Right atrium auricular region (tissue), 2 donors: ENCODE measurements around the gene DYNC1LI1. TPM values are rescaled to one million over a fixed set of nuclear protein-coding genes. Genes with fewer than 3 reads are reported as not detected.
"Not testable (repeated sequence)": the region's sequence is repeated elsewhere in the genome, so short reads cannot be mapped to it uniquely, and the experiment has no call there.

Source experiments
- DNase-seq: peaks from one replicate; pipeline ENCODE4 v3.0.0-alpha.2; 2019; ENCODE audit warnings: low spot score
- H3K27ac ChIP-seq, 2 donors: fragments of 200-600 bp; sonication (generic); 1 replicate in 1 of 2; 2 replicates in 1 of 2; pipeline ENCODE4 v1.5.1; 2016 to 2019
- H3K27me3 ChIP-seq, 2 donors: fragments of 200-600 bp; sonication (generic); one replicate each; pipeline versions ENCODE4 v1.5.1 to v1.6.0; 2017 to 2019
- H3K36me3 ChIP-seq: fragments of 200-600 bp; sonication (generic); one replicate; pipeline ENCODE4 v1.5.1; 2016
- H3K4me1 ChIP-seq, 2 donors: fragments of 200-600 bp; sonication (generic); one replicate each; pipeline versions ENCODE4 v1.5.1 to v1.6.0; 2017 to 2019
- H3K4me3 ChIP-seq, 2 donors: fragments of 200-600 bp; sonication (generic); 1 replicate in 1 of 2; 2 replicates in 1 of 2; pipeline ENCODE4 v1.5.1; 2017 to 2019; ENCODE audit warnings: mild to moderate bottlenecking in 1 of 2, moderate library complexity in 1 of 2
- H3K9me3 ChIP-seq, 2 donors: fragments of 200-600 bp; sonication (generic); one replicate each; pipeline ENCODE4 v1.5.1; 2019
- total RNA-seq, 2 donors: library from RNA; depleted of rRNA; stranded (reverse); fragments of >200 nt; gene quantifications; one replicate each; pipeline ENCODE4 v1.1.0, GENCODE V29; 2016
- TF ChIP-seq, protein P1 (sequence below), 2 donors: fragments of 200-600 bp; sonication (generic); IDR thresholded peaks; one replicate each; pipeline ENCODE4 v1.5.1; 2019; ENCODE audit warnings: antibody characterized with exemption in 2 of 2

DYNC1LI1 gene
- total RNA-seq, 2 donors from 2014 or later: 36.6 to 39.7 TPM

GRCh38 chr3:32584660-32585059 lies 14.0 kb upstream of the DYNC1LI1 start:
- no peaks in the 10 kb centered on the region for H3K9me3 ChIP-seq
- no peaks in the 10 kb centered on the region for H3K27me3 ChIP-seq
- DNase-seq: no peak
- H3K4me3 ChIP-seq: no peak overlapping the region
- TF ChIP-seq, protein P1, sequence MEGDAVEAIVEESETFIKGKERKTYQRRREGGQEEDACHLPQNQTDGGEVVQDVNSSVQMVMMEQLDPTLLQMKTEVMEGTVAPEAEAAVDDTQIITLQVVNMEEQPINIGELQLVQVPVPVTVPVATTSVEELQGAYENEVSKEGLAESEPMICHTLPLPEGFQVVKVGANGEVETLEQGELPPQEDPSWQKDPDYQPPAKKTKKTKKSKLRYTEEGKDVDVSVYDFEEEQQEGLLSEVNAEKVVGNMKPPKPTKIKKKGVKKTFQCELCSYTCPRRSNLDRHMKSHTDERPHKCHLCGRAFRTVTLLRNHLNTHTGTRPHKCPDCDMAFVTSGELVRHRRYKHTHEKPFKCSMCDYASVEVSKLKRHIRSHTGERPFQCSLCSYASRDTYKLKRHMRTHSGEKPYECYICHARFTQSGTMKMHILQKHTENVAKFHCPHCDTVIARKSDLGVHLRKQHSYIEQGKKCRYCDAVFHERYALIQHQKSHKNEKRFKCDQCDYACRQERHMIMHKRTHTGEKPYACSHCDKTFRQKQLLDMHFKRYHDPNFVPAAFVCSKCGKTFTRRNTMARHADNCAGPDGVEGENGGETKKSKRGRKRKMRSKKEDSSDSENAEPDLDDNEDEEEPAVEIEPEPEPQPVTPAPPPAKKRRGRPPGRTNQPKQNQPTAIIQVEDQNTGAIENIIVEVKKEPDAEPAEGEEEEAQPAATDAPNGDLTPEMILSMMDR (IDR thresholded peaks at IDR 0.05): no peak
- H3K4me1 ChIP-seq: peaks cover 0 to 11% of the 10 kb centered on the region in 2 donors
- no peaks in the 10 kb centered on the region for H3K36me3 ChIP-seq
- peak overlapping the region in 1 of 2 donors; percentile 49 for H3K27ac ChIP-seq

DNA sequence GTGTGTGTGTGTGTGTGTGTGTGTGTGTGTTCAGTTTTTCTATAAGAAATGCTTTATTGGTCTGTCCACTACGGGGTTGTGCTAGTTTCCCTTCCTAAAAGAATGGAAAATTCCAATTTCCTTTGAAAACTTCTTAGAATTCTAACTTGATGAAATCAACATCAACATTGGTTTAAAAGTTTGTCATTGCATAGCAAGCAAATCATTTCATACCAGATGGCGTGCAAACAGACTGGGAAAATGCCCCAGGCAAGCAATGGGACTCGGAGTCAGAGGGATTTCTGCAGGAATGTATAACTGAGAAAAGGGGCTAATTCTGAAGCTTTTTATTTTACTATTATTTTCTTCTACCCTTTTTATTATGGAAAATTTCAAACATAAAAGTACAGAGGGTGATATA lies 13.1 kb upstream of the DYNC1LI1 start:
- no peak overlapping the region for H3K27ac ChIP-seq
- H3K36me3 ChIP-seq: no peaks in the 10 kb centered on the region
- no peaks in the 10 kb centered on the region for H3K9me3 ChIP-seq
- H3K27me3 ChIP-seq: no peaks in the 10 kb centered on the region
- TF ChIP-seq, protein P1 (IDR thresholded peaks at IDR 0.05): no peak
- peaks cover 0 to 11% of the 10 kb centered on the region in 2 donors for H3K4me1 ChIP-seq
- DNase-seq: no peak
- no peak overlapping the region for H3K4me3 ChIP-seq

GRCh38 chr3:32578669-32579068 lies 8.0 kb upstream of the DYNC1LI1 start:
- H3K36me3 ChIP-seq, DNase-seq, H3K27me3 ChIP-seq, H3K4me3 ChIP-seq, H3K9me3 ChIP-seq: not testable (repeated sequence)
- Histone ChIP-seq H3K27ac (peak overlapping the region; percentile 61 to 81), H3K4me1 (peaks cover 0 to 30% of the 10 kb centered on the region in 2 donors)

GRCh38 chr3:32577581-32578556 lies 7.2 kb upstream of the DYNC1LI1 start:
- Histone ChIP-seq H3K4me1 (peaks cover 0 to 26% of the 10 kb centered on the region in 2 donors), H3K9me3 (no peaks in the 10 kb centered on the region), H3K4me3 (peak overlapping the region in 1 of 2 donors; percentile 25), H3K36me3 (no peaks in the 10 kb centered on the region), H3K27ac (peak overlapping the region; percentile 61 to 81), H3K27me3 (no peaks in the 10 kb centered on the region)
- peak; percentile 59 for DNase-seq
- TF ChIP-seq, protein P1 (IDR thresholded peaks at IDR 0.05): no peak

DNA sequence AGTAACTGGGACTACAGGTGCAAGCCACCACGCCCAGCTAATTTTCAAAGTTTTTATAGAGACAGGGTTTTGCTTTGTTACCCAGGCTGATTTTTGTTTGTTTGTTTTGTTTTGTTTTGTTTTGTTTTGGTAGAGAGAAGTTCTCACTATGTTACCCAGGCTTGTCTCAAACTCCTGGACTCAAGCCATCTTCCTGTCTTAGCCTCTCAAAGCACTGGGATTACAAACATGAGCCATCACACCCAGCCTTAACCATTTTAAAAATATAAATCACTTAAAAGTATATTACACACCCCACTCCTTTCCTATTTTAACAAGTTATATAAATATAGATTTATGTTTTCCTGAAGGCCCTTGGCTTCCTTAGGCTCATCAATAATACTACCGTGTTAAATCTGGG lies 6.5 kb upstream of the DYNC1LI1 start:
- Histone ChIP-seq H3K4me1 (peaks cover 0 to 27% of the 10 kb centered on the region in 2 donors), H3K4me3 (peak overlapping the region in 1 of 2 donors; percentile 25), H3K36me3 (no peaks in the 10 kb centered on the region), H3K9me3 (no peaks in the 10 kb centered on the region), H3K27ac (peak overlapping the region; percentile 61 to 81), H3K27me3 (no peaks in the 10 kb centered on the region)
- no peak for DNase-seq
- TF ChIP-seq, protein P1 (IDR thresholded peaks at IDR 0.05): no peak

DNA sequence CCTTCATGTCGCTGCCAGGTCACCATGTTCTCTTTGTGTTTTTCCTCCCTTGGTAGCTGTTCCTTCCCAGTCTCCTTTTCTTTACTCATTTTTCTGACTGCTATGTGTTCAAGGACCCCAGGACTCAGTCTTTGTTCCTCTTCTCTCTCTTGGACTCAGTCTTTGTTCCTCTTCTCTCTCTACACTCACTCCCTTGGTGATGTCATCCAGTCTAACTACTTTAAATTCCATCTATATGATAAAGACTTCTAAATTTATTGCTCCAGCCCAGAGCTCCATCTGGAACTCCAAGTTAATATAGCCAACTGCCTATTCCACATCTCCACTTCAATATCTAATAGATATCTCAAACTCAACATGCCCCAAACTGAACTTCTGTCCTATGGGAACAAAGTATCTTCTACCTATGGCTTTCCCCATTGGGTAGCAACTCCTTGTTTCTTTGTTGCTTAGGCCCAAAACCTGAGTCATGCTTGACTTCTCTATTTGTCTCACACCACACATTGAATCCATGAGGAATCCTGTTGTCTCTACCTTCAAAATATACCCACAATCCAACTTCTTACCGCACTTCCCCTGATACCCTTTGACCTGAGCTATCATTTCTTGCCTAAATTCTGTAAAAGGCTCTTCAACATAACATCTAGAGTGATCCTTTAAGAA lies 4.9 kb upstream of the DYNC1LI1 start:
- Histone ChIP-seq H3K27ac (no peak overlapping the region), H3K4me1 (peaks cover 0 to 36% of the 10 kb centered on the region in 2 donors), H3K27me3 (no peaks in the 10 kb centered on the region), H3K9me3 (no peaks in the 10 kb centered on the region), H3K36me3 (no peaks in the 10 kb centered on the region), H3K4me3 (no peak overlapping the region)
- DNase-seq: no peak
- TF ChIP-seq, protein P1 (IDR thresholded peaks at IDR 0.05): no peak
